Esophagus squamous epithelium (tissue), 4 donors: ENCODE results near the gene BIN1.

ENCODE experiments used
- POLR2A ChIP-seq, 4 donors: fragments of 450-650 bp; IDR thresholded peaks; one replicate each; pipeline ENCODE4 v1.6.1; 2017; ENCODE audit warnings: antibody characterized with exemption in 4 of 4, mild to moderate bottlenecking in 4 of 4, moderate library complexity in 3 of 4
- TF ChIP-seq, protein P1 (sequence below), 6 experiments: fragments of 450-650 bp in 4 of 6; fragments of 200-600 bp in 2 of 6; sonication (generic) in 2 of 6; IDR thresholded peaks; one replicate each; pipeline ENCODE4 v1.5.1; 2016 to 2019; ENCODE audit warnings: antibody characterized with exemption in 6 of 6, mild to moderate bottlenecking in 4 of 6, moderate library complexity in 4 of 6

DNA sequence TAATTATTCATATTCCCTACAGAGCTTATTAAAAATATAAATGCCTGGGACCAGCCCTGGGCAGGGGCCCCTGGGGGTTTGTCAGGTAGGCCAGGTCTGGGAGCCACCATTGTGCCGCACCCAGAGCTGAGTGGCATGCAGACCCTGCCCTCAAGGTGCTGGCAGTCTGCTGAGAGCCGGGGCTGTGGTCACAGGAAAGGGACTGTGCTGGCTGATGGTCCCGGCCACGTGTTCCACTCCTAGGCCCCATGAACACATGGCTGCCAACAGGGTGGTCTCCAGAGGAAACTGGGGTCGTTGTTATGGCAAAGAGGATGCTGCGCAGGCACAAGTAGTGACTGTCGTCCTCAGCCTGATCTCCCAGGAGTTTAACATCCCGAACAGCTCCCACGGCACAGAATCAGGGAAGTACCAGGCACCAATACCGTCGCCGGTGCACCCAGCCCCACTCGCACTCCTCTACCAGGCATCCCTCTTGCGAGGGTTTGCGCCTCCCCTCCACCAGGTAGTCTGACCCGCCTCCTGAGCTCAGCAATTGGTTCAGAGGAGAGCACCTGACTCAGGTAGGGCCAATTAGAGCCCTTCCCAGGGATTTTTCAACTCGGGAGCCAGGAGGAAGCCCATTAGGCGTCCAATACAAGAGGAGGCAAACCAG, 39.2 kb upstream of the BIN1 start:
- TF ChIP-seq POLR2A (IDR thresholded peaks at IDR 0.05): no peak
- TF ChIP-seq, protein P1, sequence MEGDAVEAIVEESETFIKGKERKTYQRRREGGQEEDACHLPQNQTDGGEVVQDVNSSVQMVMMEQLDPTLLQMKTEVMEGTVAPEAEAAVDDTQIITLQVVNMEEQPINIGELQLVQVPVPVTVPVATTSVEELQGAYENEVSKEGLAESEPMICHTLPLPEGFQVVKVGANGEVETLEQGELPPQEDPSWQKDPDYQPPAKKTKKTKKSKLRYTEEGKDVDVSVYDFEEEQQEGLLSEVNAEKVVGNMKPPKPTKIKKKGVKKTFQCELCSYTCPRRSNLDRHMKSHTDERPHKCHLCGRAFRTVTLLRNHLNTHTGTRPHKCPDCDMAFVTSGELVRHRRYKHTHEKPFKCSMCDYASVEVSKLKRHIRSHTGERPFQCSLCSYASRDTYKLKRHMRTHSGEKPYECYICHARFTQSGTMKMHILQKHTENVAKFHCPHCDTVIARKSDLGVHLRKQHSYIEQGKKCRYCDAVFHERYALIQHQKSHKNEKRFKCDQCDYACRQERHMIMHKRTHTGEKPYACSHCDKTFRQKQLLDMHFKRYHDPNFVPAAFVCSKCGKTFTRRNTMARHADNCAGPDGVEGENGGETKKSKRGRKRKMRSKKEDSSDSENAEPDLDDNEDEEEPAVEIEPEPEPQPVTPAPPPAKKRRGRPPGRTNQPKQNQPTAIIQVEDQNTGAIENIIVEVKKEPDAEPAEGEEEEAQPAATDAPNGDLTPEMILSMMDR (IDR thresholded peaks at IDR 0.05): no peak
